ENCODE results near the gene BSPRY. TPM values are rescaled to one million over a fixed set of nuclear protein-coding genes. Genes with fewer than 3 reads are reported as not detected.
A peak's percentile ranks its signal among the peaks of the same experiment; 100 is the strongest.

The BSPRY gene
- total and polyA plus RNA-seq, 2 of the 13 experiments (the other 11 are each of a cell fraction or from before 2014, with no cell fraction given), result 0.09 to 0.26 TPM

GRCh38 chr9:113388833-113389232 lies 39.5 kb downstream of the BSPRY start (continued):
- TF ChIP-seq ZHX1 (CRISPR knock-in tag; IDR thresholded peaks at IDR 0.05; ENCODE audit: low read depth), result no peak
- no peak for TF ChIP-seq HNRNPUL1 (IDR thresholded peaks at IDR 0.05; ENCODE audit: low read depth, low read length)
- no peak for TF ChIP-seq ZNF44 (CRISPR knock-in tag; IDR thresholded peaks at IDR 0.05)
- 0 out of 2 replicates have a peak, but pooled peaks have one; percentile 26 for TF ChIP-seq BORCS8-MEF2B (CRISPR knock-in tag; IDR thresholded peaks at IDR 0.05)
- TF ChIP-seq ZNF652 (CRISPR knock-in tag; IDR thresholded peaks at IDR 0.05; ENCODE audit: borderline replicate concordance, low read depth), result no peak
- TF ChIP-seq DRAP1 (CRISPR knock-in tag; IDR thresholded peaks at IDR 0.05), result no peak
- no peak for TF ChIP-seq GPBP1L1 (CRISPR knock-in tag; IDR thresholded peaks at IDR 0.05)

- Histone ChIP-seq H4K20me1 (ENCODE audit: insufficient read depth, low read length) (no peaks in the 10 kb centered on the region), H3K4me3 (replicated peaks in 1 of 3; ENCODE audit: insufficient read depth in 1 of 3, low read depth in 2 of 3, low read length in 3 of 3) (no peak overlapping the region), H3K36me3 (replicated peaks in 1 of 2; ENCODE audit: control insufficient read depth in 1 of 2, insufficient read depth in 2 of 2, low read length in 2 of 2) (peaks cover 15 to 48% of the 10 kb centered on the region in 2 experiments), H3K4me1 (ENCODE audit: insufficient read depth, low read length) (peaks cover 86% of the 10 kb centered on the region), H3K79me2 (ENCODE audit: insufficient read depth, low read length) (no peaks in the 10 kb centered on the region), H2AFZ (ENCODE audit: low read length) (no peak overlapping the region), H3K4me2 (ENCODE audit: low read depth, low read length) (no peak overlapping the region), H3K9me3 (ENCODE audit: low read length) (no peaks in the 10 kb centered on the region), H3K27ac (ENCODE audit: extremely low read length, insufficient read depth, low read length) (peak overlapping the region; percentile 97), H3K9ac (ENCODE audit: insufficient read depth, low read depth, low read length) (no peak overlapping the region), H3K27me3 (ENCODE audit: control insufficient read depth in 1 of 2, insufficient read depth in 2 of 2, low read length in 2 of 2) (no peaks in the 10 kb centered on the region)
- no peak for DNase-seq (ENCODE audit: low spot score)
- ChIA-PET POLR2A (interaction anchor here (1.0 to 1.3 kb wide), 2 partner anchors 9 to 13 kb away, joined by 4 read pairs; partner anchors contain the start of gene HDHD3), CTCF (ENCODE audit: low intra/inter-chr PET ratio, low total read pairs) (no interaction called here)
- intact Hi-C loops (cut with micrococcal nuclease; ENCODE audit: unreplicated experiment), result no loop called here
- no TSS peak for BruUV-seq (replicated peaks)
- ATAC-seq, result no peak
- FAIRE-seq, result no peak
- in situ Hi-C loops (cut with HindIII; ENCODE audit: extremely low pct_ligation_motif_present, low pct_unique_long_range_greater_than_20kb), result no loop called here
- 95% methylated on average over 7 of the region's 11 CpGs for WGBS (ENCODE audit: low lambda C conversion rate)
- TF ChIP-seq ZHX1 (CRISPR knock-in tag; IDR thresholded peaks at IDR 0.05; ENCODE audit: low read depth), result no peak
- TF ChIP-seq GABPB1 (CRISPR knock-in tag; IDR thresholded peaks at IDR 0.05), result no peak
- no peak for TF ChIP-seq NONO (IDR thresholded peaks at IDR 0.05)
- no peak for TF ChIP-seq NONO (CRISPR knock-in tag; conservative IDR thresholded peaks at IDR 0.05)
- no peak for TF ChIP-seq ZNF775 (CRISPR knock-in tag; IDR thresholded peaks at IDR 0.05; ENCODE audit: borderline replicate concordance)
- TF ChIP-seq ZNF251 (CRISPR knock-in tag; IDR thresholded peaks at IDR 0.05), result no peak
- no peak for TF ChIP-seq E2F2 (CRISPR knock-in tag; IDR thresholded peaks at IDR 0.05; ENCODE audit: borderline replicate concordance)
- TF ChIP-seq ZSCAN20 (CRISPR knock-in tag; IDR thresholded peaks at IDR 0.05; ENCODE audit: borderline replicate concordance), result no peak
- TF ChIP-seq DRAP1 (CRISPR knock-in tag; IDR thresholded peaks at IDR 0.05), result no peak
Measured at GRCh38 chr9:113389451-113389850, 40.1 kb downstream of the BSPRY start.
